GM12878 (cell line): ENCODE measurements around the gene ERBB3. TPM values are rescaled to one million over a fixed set of nuclear protein-coding genes. Genes with fewer than 3 reads are reported as not detected.
A peak's percentile ranks its signal among the peaks of the same experiment; 100 is the strongest.

Experiments used
- CBFB ChIP-seq: IDR thresholded peaks from 2 replicates; pipeline ENCODE4 v1.6.1; 2016; ENCODE audit warnings: antibody characterized with exemption, low read depth
- CBX5 ChIP-seq: sonication (generic); IDR thresholded peaks from 2 replicates; pipeline ENCODE4 v1.6.1; 2016; ENCODE audit warnings: low read depth, moderate library complexity, mild to moderate bottlenecking, inconsistent platforms
- CREM ChIP-seq: IDR thresholded peaks from 2 replicates; pipeline ENCODE4 v1.6.1; 2014; ENCODE audit warnings: antibody characterized with exemption, low read depth
- CUX1 ChIP-seq: IDR thresholded peaks from 2 replicates; pipeline ENCODE4 v1.6.1; 2012; ENCODE audit warnings: improper control_type of control experiment, low read depth, low read length; ENCODE audit not compliant: insufficient replicate concordance
- ELK1 ChIP-seq: IDR thresholded peaks from 2 replicates; pipeline ENCODE4 v1.6.1; 2012; ENCODE audit warnings: low read depth, low read length, improper control_type of control experiment
- IKZF2 ChIP-seq, 2 experiments: fragments of 450-650 bp; IDR thresholded peaks; 2 replicates each; pipeline ENCODE4 v1.6.1; 2017; ENCODE audit warnings: mild to moderate bottlenecking in 2 of 2, moderate library complexity in 2 of 2
- JUNB ChIP-seq: IDR thresholded peaks from 2 replicates; pipeline ENCODE4 v1.6.1; 2016; ENCODE audit warnings: antibody characterized with exemption, mild to moderate bottlenecking
- MEF2B ChIP-seq: fragments of 450-650 bp; IDR thresholded peaks from 2 replicates; pipeline ENCODE4 v1.6.1; 2018; ENCODE audit warnings: mild to moderate bottlenecking, moderate library complexity; ENCODE audit not compliant: partially characterized antibody, poor library complexity, severe bottlenecking
- MXI1 ChIP-seq: fragments of 150-350 bp; IDR thresholded peaks from 2 replicates; pipeline ENCODE4 v1.6.1; 2011; ENCODE audit warnings: low read depth, mild to moderate bottlenecking, inconsistent platforms, low read length, improper control_type of control experiment
- POLR2AphosphoS2 ChIP-seq: IDR thresholded peaks from 2 replicates; pipeline ENCODE4 v1.6.1; 2011; ENCODE audit warnings: low read depth, mild to moderate bottlenecking, low read length, improper control_type of control experiment, moderate library complexity
- SKIL ChIP-seq: fragments of 450-650 bp; IDR thresholded peaks from 2 replicates; pipeline ENCODE4 v1.6.1; 2017; ENCODE audit warnings: mild to moderate bottlenecking, low read depth, inconsistent platforms; ENCODE audit not compliant: poor library complexity, severe bottlenecking
- SMARCA5 ChIP-seq: fragments of 450-650 bp; IDR thresholded peaks from 2 replicates; pipeline ENCODE4 v1.6.1; 2017; ENCODE audit warnings: mild to moderate bottlenecking
- SREBF2 ChIP-seq: IDR thresholded peaks from 2 replicates; pipeline ENCODE4 v1.6.1; 2012; ENCODE audit warnings: mild to moderate bottlenecking, low read length
- TCF7 ChIP-seq: IDR thresholded peaks from 2 replicates; pipeline ENCODE4 v1.6.1; 2014; ENCODE audit warnings: antibody characterized with exemption, borderline replicate concordance
- YBX1 ChIP-seq: fragments of 450-650 bp; IDR thresholded peaks from 2 replicates; pipeline ENCODE4 v1.6.1; 2016; ENCODE audit warnings: antibody characterized with exemption
- ZNF24 ChIP-seq: fragments of 450-650 bp; IDR thresholded peaks from 2 replicates; pipeline ENCODE4 v1.6.1; 2017; ENCODE audit warnings: antibody characterized with exemption, mild to moderate bottlenecking
- polyA plus RNA-seq, 11 experiments: library from polyadenylated mRNA; depleted of rRNA in 4 of 11; unstranded in 6 of 11; stranded (reverse) in 5 of 11; fragments of >200 nt; fragmentation: Nextera tagmentation in 4 of 11; fragmentation: Illumina TruSeq in 1 of 11; extraction: Ambion mirVana in 4 of 11; extraction: Trizol in 1 of 11; gene quantifications; 1 replicate in 1 of 11; 2 replicates in 10 of 11; pipeline versions ENCODE4 v1.2.1 to v1.2.3, GENCODE V29; 2011 to 2016; ENCODE audit warnings: inconsistent platforms in 2 of 11, missing spikeins in 2 of 11, low read depth in 1 of 11
- total RNA-seq, 4 experiments: library from RNA; depleted of rRNA in 3 of 4; stranded (reverse); fragments of >200 nt in 3 of 4; fragmentation: Illumina TruSeq in 1 of 4; extraction: Trizol in 1 of 4; gene quantifications; 2 replicates each; pipeline versions ENCODE4 v1.2.1 to v1.2.3, GENCODE V29; 2013 to 2021
- TF ChIP-seq, protein P1 (sequence below): fragments of 450-650 bp; IDR thresholded peaks from 2 replicates; pipeline ENCODE4 v1.6.1; 2017; ENCODE audit warnings: mild to moderate bottlenecking, moderate library complexity

The ERBB3 gene
- total and polyA plus RNA-seq, 10 of the 15 experiments (the other 5 are each of a cell fraction or from before 2014, with no cell fraction given), result 0.03 to 0.72 (median 0.04) TPM; not detected in 5

- 0 out of 4 replicates have a peak, but pooled peaks of 1 of the 2 experiments have one; percentile 2 for TF ChIP-seq IKZF2 (IDR thresholded peaks at IDR 0.05)
- TF ChIP-seq CBX5, result peak; percentile 14; the same call in 1 of the 2 replicates
- peak; percentile 17 for TF ChIP-seq MEF2B
- TF ChIP-seq TCF7, result peak; percentile 65; the same call in 1 of the 2 replicates
- TF ChIP-seq POLR2AphosphoS2, result peak; percentile 99
- TF ChIP-seq ZNF24, result 0 out of 2 replicates have a peak, but pooled peaks have one; percentile 33
- no peak; the same call in 1 of the 2 replicates for TF ChIP-seq SMARCA5
- peak; percentile 75; the same call in 1 of the 2 replicates for TF ChIP-seq MXI1
- no peak for TF ChIP-seq CUX1
- peak; percentile 68 for TF ChIP-seq SKIL
- TF ChIP-seq CREM, result peak; percentile 95
- TF ChIP-seq, protein P1, sequence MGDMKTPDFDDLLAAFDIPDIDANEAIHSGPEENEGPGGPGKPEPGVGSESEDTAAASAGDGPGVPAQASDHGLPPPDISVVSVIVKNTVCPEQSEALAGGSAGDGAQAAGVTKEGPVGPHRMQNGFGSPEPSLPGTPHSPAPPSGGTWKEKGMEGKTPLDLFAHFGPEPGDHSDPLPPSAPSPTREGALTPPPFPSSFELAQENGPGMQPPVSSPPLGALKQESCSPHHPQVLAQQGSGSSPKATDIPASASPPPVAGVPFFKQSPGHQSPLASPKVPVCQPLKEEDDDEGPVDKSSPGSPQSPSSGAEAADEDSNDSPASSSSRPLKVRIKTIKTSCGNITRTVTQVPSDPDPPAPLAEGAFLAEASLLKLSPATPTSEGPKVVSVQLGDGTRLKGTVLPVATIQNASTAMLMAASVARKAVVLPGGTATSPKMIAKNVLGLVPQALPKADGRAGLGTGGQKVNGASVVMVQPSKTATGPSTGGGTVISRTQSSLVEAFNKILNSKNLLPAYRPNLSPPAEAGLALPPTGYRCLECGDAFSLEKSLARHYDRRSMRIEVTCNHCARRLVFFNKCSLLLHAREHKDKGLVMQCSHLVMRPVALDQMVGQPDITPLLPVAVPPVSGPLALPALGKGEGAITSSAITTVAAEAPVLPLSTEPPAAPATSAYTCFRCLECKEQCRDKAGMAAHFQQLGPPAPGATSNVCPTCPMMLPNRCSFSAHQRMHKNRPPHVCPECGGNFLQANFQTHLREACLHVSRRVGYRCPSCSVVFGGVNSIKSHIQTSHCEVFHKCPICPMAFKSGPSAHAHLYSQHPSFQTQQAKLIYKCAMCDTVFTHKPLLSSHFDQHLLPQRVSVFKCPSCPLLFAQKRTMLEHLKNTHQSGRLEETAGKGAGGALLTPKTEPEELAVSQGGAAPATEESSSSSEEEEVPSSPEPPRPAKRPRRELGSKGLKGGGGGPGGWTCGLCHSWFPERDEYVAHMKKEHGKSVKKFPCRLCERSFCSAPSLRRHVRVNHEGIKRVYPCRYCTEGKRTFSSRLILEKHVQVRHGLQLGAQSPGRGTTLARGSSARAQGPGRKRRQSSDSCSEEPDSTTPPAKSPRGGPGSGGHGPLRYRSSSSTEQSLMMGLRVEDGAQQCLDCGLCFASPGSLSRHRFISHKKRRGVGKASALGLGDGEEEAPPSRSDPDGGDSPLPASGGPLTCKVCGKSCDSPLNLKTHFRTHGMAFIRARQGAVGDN, result peak; percentile 96
- no peak for TF ChIP-seq JUNB
- no peak for TF ChIP-seq SREBF2
- peak; percentile 99 for TF ChIP-seq CBFB
- TF ChIP-seq YBX1, result no peak
- peak; percentile 62 for TF ChIP-seq ELK1
Measured at GRCh38 chr12:56116267-56117081, 36.5 kb downstream of the ERBB3 start, which contains the start of gene RPL41 (continued).
